Esophagus muscularis mucosa (tissue), 4 donors: Measurements from ENCODE around the gene PIMREG. TPM values are rescaled to one million over a fixed set of nuclear protein-coding genes. Genes with fewer than 3 reads are reported as not detected.

Source experiments
- DNase-seq: peaks from one replicate; pipeline ENCODE4 v3.0.0-alpha.2; 2017; ENCODE audit errors: extremely low spot score
- H3K27ac ChIP-seq, 4 donors: fragments of 200-600 bp; sonication (generic); replicated peaks in 1 of 4; 1 replicate in 3 of 4; 2 replicates in 1 of 4; pipeline ENCODE4 v1.5.1; 2016 to 2019; ENCODE audit warnings: mild to moderate bottlenecking in 1 of 4
- H3K27me3 ChIP-seq, 4 donors: fragments of 200-600 bp; sonication (generic); one replicate each; pipeline versions ENCODE4 v1.5.1 to v1.6.0; 2016 to 2019
- H3K36me3 ChIP-seq, 4 donors: fragments of 200-600 bp; sonication (generic); one replicate each; pipeline ENCODE4 v1.5.1; 2016 to 2019
- H3K4me1 ChIP-seq, 4 donors: fragments of 200-600 bp; sonication (generic); one replicate each; pipeline ENCODE4 v1.5.1; 2016 to 2019
- H3K4me3 ChIP-seq, 4 donors: fragments of 200-600 bp; sonication (generic); 1 replicate in 2 of 4; 2 replicates in 2 of 4; pipeline ENCODE4 v1.5.1; 2016 to 2019; ENCODE audit warnings: mild to moderate bottlenecking in 4 of 4, moderate library complexity in 1 of 4
- H3K9me3 ChIP-seq, 4 donors: fragments of 200-600 bp; sonication (generic); 1 replicate in 3 of 4; 2 replicates in 1 of 4; pipeline ENCODE4 v1.5.1; 2016 to 2019
- CTCF ChIP-seq, 3 experiments: fragments of 200-600 bp in 2 of 3; fragments of 450-650 bp in 1 of 3; sonication (generic) in 2 of 3; IDR thresholded peaks; one replicate each; pipeline ENCODE4 v1.5.1; 2017 to 2019; ENCODE audit warnings: antibody characterized with exemption in 3 of 3, mild to moderate bottlenecking in 2 of 3, moderate library complexity in 1 of 3
- EP300 ChIP-seq: sonication (generic); formaldehyde crosslinking; IDR thresholded peaks from one replicate; pipeline ENCODE4 v1.6.1; 2017; ENCODE audit warnings: antibody characterized with exemption
- POLR2A ChIP-seq: fragments of 450-650 bp; IDR thresholded peaks from one replicate; pipeline ENCODE4 v1.6.1; 2017; ENCODE audit warnings: antibody characterized with exemption, moderate library complexity, mild to moderate bottlenecking, low read depth
- POLR2AphosphoS5 ChIP-seq, 2 donors: sonication (generic); formaldehyde crosslinking; IDR thresholded peaks; one replicate each; pipeline ENCODE4 v1.6.1; 2017; ENCODE audit warnings: antibody characterized with exemption in 2 of 2
- WGBS: methylation state at CpG from one replicate; pipeline ENCODE4 v1.1.5; 2018; 5-methylcytosine and 5-hydroxymethylcytosine counted together
- intact Hi-C: fragments of 100-400 bp; cut with DNase I; formaldehyde crosslinking; loops from one replicate; pipeline ENCODE4 v1.15.1; 2023
- total RNA-seq, 4 donors: library from RNA; depleted of rRNA; stranded (reverse); fragments of >200 nt; gene quantifications; one replicate each; pipeline versions ENCODE4 v1.1.0 to v1.2.1, GENCODE V29; 2016

The PIMREG gene
- total RNA-seq, 4 donors from 2014 or later: 0.80 TPM; not detected in 3

DNA sequence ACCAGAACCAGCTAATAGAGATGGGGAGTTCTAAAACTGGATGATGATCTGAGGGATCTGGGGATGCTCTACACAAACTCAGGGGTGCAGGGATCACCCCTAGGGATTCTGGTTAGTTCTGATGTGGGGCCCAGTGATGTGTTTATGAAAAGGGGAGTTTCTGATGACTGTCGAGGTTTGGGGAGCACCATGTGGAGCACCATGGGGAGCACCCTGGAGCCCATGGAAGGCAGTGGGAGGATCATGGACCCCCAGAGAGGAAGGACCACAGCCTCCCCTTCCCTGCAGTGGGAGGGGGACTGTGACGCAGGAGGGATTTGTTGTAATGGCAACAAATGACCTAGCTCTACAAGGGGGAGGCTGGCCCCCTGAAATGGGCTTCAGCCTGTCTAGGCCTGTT lies 18.4 kb downstream of the PIMREG start:
- 86% methylated on average over 2 of the region's 2 CpGs for WGBS
- H3K4me3 ChIP-seq: no peak overlapping the region
- H3K27me3 ChIP-seq: no peaks in the 10 kb centered on the region
- H3K27ac ChIP-seq: no peak overlapping the region
- intact Hi-C loops: no loop called here
- no peak for TF ChIP-seq CTCF (IDR thresholded peaks at IDR 0.05)
- no peak for TF ChIP-seq POLR2AphosphoS5 (IDR thresholded peaks at IDR 0.05)
- no peak for TF ChIP-seq POLR2A
- TF ChIP-seq EP300: no peak
- H3K4me1 ChIP-seq: peaks cover under 1 to 8% (median 6%) of the 10 kb centered on the region in 4 donors
- no peak for DNase-seq
- peaks cover 0 to 72% (median 35%) of the 10 kb centered on the region in 4 donors for H3K36me3 ChIP-seq
- no peaks in the 10 kb centered on the region for H3K9me3 ChIP-seq

DNA sequence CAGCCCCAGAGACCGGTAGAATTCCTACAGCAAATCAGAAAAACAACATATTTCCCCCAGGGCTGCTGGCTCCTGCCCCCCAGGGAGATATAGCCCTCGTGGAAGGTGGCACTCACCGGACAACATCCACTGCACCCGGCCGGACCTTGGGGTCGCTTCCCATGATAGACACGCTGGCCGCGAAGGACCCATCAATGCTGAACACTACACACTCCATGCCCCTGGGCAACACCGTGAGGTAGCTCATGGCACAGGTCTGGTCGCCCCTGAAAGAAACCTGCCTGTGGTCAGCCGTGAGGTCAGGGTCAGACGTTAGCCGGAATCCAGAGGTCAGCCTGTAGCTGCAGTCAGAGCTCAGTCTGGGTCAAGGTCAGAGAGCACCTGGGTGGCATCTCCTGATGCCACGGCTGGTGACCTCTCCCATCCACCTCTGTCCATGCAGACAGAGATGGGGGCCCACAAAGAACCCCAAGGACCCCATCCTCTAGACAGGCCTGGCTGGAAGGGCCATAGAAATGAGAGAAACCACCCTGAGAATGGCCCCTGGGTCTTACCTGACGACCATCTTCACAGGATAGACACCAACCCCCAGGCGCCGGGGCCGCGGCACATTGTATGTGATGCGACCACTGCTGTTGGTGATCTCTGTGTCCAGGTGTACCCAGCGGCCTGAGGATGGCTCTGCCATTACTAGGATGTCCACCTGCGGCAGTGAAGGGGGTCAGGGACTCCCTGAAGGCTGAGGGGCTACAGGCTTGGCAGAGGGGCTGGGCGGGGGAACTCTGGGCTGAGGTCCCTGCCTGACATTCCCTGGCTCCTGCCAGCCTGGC lies 19.6 kb downstream of the PIMREG start:
- DNase-seq: no peak
- Histone ChIP-seq H3K4me1 (no peaks in the 10 kb centered on the region), H3K27ac (no peak overlapping the region), H3K4me3 (no peak overlapping the region), H3K36me3 (peaks cover 0 to 83% (median 40%) of the 10 kb centered on the region in 4 donors), H3K27me3 (no peaks in the 10 kb centered on the region), H3K9me3 (no peaks in the 10 kb centered on the region)
- WGBS: 90% methylated on average over 10 of the region's 24 CpGs
- intact Hi-C loops: no loop called here
- TF ChIP-seq EP300 (no peak), POLR2A (no peak), CTCF (IDR thresholded peaks at IDR 0.05) (no peak)

GRCh38 chr17:6464446-6465041 lies 20.3 kb downstream of the PIMREG start:
- Histone ChIP-seq H3K27me3 (no peaks in the 10 kb centered on the region), H3K9me3 (no peaks in the 10 kb centered on the region), H3K27ac (no peak overlapping the region), H3K4me1 (no peaks in the 10 kb centered on the region), H3K4me3 (no peak overlapping the region), H3K36me3 (peaks cover 0 to 83% (median 44%) of the 10 kb centered on the region in 4 donors)
- intact Hi-C loops: no loop called here
- no peak for DNase-seq
- WGBS: 93% methylated on average over 14 of the region's 14 CpGs
- no peak for TF ChIP-seq CTCF (IDR thresholded peaks at IDR 0.05)
- no peak for TF ChIP-seq EP300
- TF ChIP-seq POLR2AphosphoS5 (IDR thresholded peaks at IDR 0.05): no peak
- no peak for TF ChIP-seq POLR2A

- intact Hi-C loops: no loop called here
- Histone ChIP-seq H3K36me3 (peaks cover 0 to 90% (median 44%) of the 10 kb centered on the region in 4 donors), H3K27me3 (no peaks in the 10 kb centered on the region), H3K4me3 (no peak overlapping the region), H3K4me1 (no peaks in the 10 kb centered on the region), H3K27ac (no peak overlapping the region), H3K9me3 (no peaks in the 10 kb centered on the region)
- TF ChIP-seq CTCF (IDR thresholded peaks at IDR 0.05) (no peak), EP300 (no peak), POLR2A (no peak), POLR2AphosphoS5 (IDR thresholded peaks at IDR 0.05) (no peak)
- 81% methylated on average over 16 of the region's 19 CpGs for WGBS
- DNase-seq: no peak
These were observed 21.1 kb downstream of the PIMREG start for GRCh38 chr17:6465206-6466003.
